HCT116 (cell line): ENCODE results near the gene ANTKMT.

Source experiments
- CEBPB ChIP-seq: IDR thresholded peaks from 2 replicates; pipeline ENCODE4 v1.6.1; 2012; ENCODE audit warnings: low read depth
- ELF1 ChIP-seq: IDR thresholded peaks from 2 replicates; pipeline ENCODE4 v1.6.1; 2012; ENCODE audit warnings: low read depth, borderline replicate concordance
- EZH2phosphoT487 ChIP-seq: fragments of 200-600 bp; IDR thresholded peaks from 2 replicates; pipeline ENCODE4 v1.6.1; 2018; ENCODE audit warnings: antibody characterized with exemption, borderline replicate concordance
- POLR2A ChIP-seq: IDR thresholded peaks from 2 replicates; pipeline ENCODE4 v1.7.0; 2011; ENCODE audit warnings: borderline replicate concordance; ENCODE audit not compliant: insufficient read depth, insufficient read length; ENCODE audit errors: extremely low read depth
- RAD21 ChIP-seq: IDR thresholded peaks from 2 replicates; pipeline ENCODE4 v1.6.1; 2012; ENCODE audit warnings: low read depth, mild to moderate bottlenecking
- SIN3A ChIP-seq: IDR thresholded peaks from 2 replicates; pipeline ENCODE4 v1.6.1; 2012; ENCODE audit warnings: low read depth
- TCF7L2 ChIP-seq: IDR thresholded peaks from 2 replicates; pipeline ENCODE4 v1.7.0; 2011; ENCODE audit warnings: borderline replicate concordance, inconsistent platforms; ENCODE audit not compliant: insufficient read depth, insufficient read length; ENCODE audit errors: extremely low read depth
- YY1 ChIP-seq: IDR thresholded peaks from 2 replicates; pipeline ENCODE4 v1.6.1; 2011; ENCODE audit warnings: low read length, low read depth, moderate library complexity, mild to moderate bottlenecking; ENCODE audit not compliant: insufficient replicate concordance; ENCODE audit errors: extremely low read depth
- ZFX ChIP-seq: fragments of 450-650 bp; IDR thresholded peaks from 2 replicates; pipeline ENCODE4 v1.6.1; 2017
- ZNF274 ChIP-seq: fragments of 200-500 bp; sonication (Bioruptor generic); IDR thresholded peaks from 2 replicates; pipeline ENCODE4 v1.6.1; 2014; ENCODE audit warnings: mild to moderate bottlenecking, low read depth, low read length, inconsistent platforms
- TF ChIP-seq, protein P1 (sequence below), 3 experiments: fragments of 200-600 bp in 1 of 3; sonication (generic) in 1 of 3; IDR thresholded peaks in 2 of 3; conservative IDR thresholded peaks in 1 of 3; 2 replicates each; pipeline ENCODE4 v1.5.1; 2012 to 2017; ENCODE audit warnings: low read depth in 2 of 3, low read length in 2 of 3, antibody characterized with exemption in 1 of 3, borderline replicate concordance in 1 of 3, control low read depth in 1 of 3, mild to moderate bottlenecking in 1 of 3, mixed read lengths in 1 of 3, mixed run types in 1 of 3, moderate library complexity in 1 of 3; ENCODE audit not compliant: insufficient read depth in 1 of 3
- TF ChIP-seq, protein P2 (sequence below): IDR thresholded peaks from 2 replicates; pipeline ENCODE4 v1.6.1; 2012

- TF ChIP-seq ZNF274 = no peak
- no peak for TF ChIP-seq CEBPB
- TF ChIP-seq TCF7L2 = no peak
- TF ChIP-seq SIN3A = no peak
- TF ChIP-seq, protein P1, sequence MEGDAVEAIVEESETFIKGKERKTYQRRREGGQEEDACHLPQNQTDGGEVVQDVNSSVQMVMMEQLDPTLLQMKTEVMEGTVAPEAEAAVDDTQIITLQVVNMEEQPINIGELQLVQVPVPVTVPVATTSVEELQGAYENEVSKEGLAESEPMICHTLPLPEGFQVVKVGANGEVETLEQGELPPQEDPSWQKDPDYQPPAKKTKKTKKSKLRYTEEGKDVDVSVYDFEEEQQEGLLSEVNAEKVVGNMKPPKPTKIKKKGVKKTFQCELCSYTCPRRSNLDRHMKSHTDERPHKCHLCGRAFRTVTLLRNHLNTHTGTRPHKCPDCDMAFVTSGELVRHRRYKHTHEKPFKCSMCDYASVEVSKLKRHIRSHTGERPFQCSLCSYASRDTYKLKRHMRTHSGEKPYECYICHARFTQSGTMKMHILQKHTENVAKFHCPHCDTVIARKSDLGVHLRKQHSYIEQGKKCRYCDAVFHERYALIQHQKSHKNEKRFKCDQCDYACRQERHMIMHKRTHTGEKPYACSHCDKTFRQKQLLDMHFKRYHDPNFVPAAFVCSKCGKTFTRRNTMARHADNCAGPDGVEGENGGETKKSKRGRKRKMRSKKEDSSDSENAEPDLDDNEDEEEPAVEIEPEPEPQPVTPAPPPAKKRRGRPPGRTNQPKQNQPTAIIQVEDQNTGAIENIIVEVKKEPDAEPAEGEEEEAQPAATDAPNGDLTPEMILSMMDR (IDR thresholded peaks at IDR 0.05 in 2 of 3, conservative IDR thresholded peaks at IDR 0.05 in 1 of 3; ENCODE audit: borderline replicate concordance in 1 of 3, insufficient read depth in 1 of 3, low read depth in 2 of 3, low read length in 2 of 3) = no peak
- TF ChIP-seq ELF1 = no peak
- TF ChIP-seq RAD21 = no peak
- no peak for TF ChIP-seq YY1
- TF ChIP-seq EZH2phosphoT487 = no peak
- no peak for TF ChIP-seq POLR2A
- TF ChIP-seq, protein P2, sequence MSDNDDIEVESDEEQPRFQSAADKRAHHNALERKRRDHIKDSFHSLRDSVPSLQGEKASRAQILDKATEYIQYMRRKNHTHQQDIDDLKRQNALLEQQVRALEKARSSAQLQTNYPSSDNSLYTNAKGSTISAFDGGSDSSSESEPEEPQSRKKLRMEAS = no peak
- no peak for TF ChIP-seq ZFX
Measured at GRCh38 chr16:734981-735881, 14.3 kb downstream of the ANTKMT start.
